SK-N-MC (cell line): ENCODE results near the gene SLC39A7.

Experiments
- EZH2 ChIP-seq: fragments of 200-600 bp; sonication (generic); IDR thresholded peaks from one replicate; pipeline ENCODE4 v1.6.1; 2017; ENCODE audit warnings: antibody characterized with exemption
- POLR2AphosphoS5 ChIP-seq: IDR thresholded peaks from 2 replicates; pipeline ENCODE4 v1.6.1; 2012; ENCODE audit warnings: mild to moderate bottlenecking, low read depth, low read length, borderline replicate concordance

GRCh38 chr6:33211136-33211535 is 10.5 kb downstream of the SLC39A7 start:
- TF ChIP-seq EZH2, result no peak
- no peak for TF ChIP-seq POLR2AphosphoS5
